IMR-90 (cell line): ENCODE results near the gene C5orf15.

Experiments
- BHLHE40 ChIP-seq: fragments of 150-350 bp; IDR thresholded peaks from 2 replicates; pipeline ENCODE4 v1.6.1; 2016; ENCODE audit warnings: mild to moderate bottlenecking, low read depth, low read length
- CEBPB ChIP-seq: IDR thresholded peaks from 2 replicates; pipeline ENCODE4 v1.6.1; 2012; ENCODE audit warnings: low read depth, low read length, improper control_type of control experiment
- FOS ChIP-seq: fragments of 150-350 bp; IDR thresholded peaks from 2 replicates; pipeline ENCODE4 v1.6.1; 2016; ENCODE audit warnings: low read depth, low read length
- MAFK ChIP-seq: IDR thresholded peaks from 2 replicates; pipeline ENCODE4 v1.6.1; 2012; ENCODE audit warnings: low read depth, low read length, improper control_type of control experiment
- MAZ ChIP-seq: IDR thresholded peaks from 2 replicates; pipeline ENCODE4 v1.6.1; 2012; ENCODE audit warnings: low read depth, mild to moderate bottlenecking, low read length, improper control_type of control experiment, moderate library complexity, borderline replicate concordance
- MXI1 ChIP-seq: IDR thresholded peaks from 2 replicates; pipeline ENCODE4 v1.6.1; 2012; ENCODE audit warnings: low read depth, mild to moderate bottlenecking, low read length, moderate library complexity, borderline replicate concordance
- POLR2A ChIP-seq: IDR thresholded peaks from 2 replicates; pipeline ENCODE4 v1.6.1; 2012; ENCODE audit warnings: mild to moderate bottlenecking, low read depth, low read length
- RAD21 ChIP-seq: IDR thresholded peaks from 2 replicates; pipeline ENCODE4 v1.6.1; 2012; ENCODE audit warnings: low read length, improper control_type of control experiment
- RFX5 ChIP-seq: IDR thresholded peaks from 2 replicates; pipeline ENCODE4 v1.8.0; 2012; ENCODE audit warnings: low read depth, mild to moderate bottlenecking, low read length, moderate library complexity
- SMC3 ChIP-seq: fragments of 150-350 bp; IDR thresholded peaks from 2 replicates; pipeline ENCODE4 v1.6.1; 2016; ENCODE audit warnings: low read depth, mild to moderate bottlenecking, antibody characterized with exemption, low read length, moderate library complexity
- TF ChIP-seq, protein P1 (sequence below): conservative IDR thresholded peaks from 2 replicates; pipeline ENCODE4 v1.5.1; 2012; ENCODE audit warnings: mild to moderate bottlenecking, low read depth, low read length, improper control_type of control experiment
- TF ChIP-seq, protein P2 (sequence below): fragments of 150-350 bp; IDR thresholded peaks from 2 replicates; pipeline ENCODE4 v1.6.1; 2016; ENCODE audit warnings: low read depth, mild to moderate bottlenecking, low read length, moderate library complexity, borderline replicate concordance

GRCh38 chr5:134004626-134005416, 36.4 kb upstream of the C5orf15 start, which contains the start of gene VDAC1:
- no peak; the same call in 1 of the 2 replicates for TF ChIP-seq FOS
- TF ChIP-seq, protein P1, sequence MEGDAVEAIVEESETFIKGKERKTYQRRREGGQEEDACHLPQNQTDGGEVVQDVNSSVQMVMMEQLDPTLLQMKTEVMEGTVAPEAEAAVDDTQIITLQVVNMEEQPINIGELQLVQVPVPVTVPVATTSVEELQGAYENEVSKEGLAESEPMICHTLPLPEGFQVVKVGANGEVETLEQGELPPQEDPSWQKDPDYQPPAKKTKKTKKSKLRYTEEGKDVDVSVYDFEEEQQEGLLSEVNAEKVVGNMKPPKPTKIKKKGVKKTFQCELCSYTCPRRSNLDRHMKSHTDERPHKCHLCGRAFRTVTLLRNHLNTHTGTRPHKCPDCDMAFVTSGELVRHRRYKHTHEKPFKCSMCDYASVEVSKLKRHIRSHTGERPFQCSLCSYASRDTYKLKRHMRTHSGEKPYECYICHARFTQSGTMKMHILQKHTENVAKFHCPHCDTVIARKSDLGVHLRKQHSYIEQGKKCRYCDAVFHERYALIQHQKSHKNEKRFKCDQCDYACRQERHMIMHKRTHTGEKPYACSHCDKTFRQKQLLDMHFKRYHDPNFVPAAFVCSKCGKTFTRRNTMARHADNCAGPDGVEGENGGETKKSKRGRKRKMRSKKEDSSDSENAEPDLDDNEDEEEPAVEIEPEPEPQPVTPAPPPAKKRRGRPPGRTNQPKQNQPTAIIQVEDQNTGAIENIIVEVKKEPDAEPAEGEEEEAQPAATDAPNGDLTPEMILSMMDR: no peak
- TF ChIP-seq RFX5: no peak
- TF ChIP-seq POLR2A: peak; percentile 57
- TF ChIP-seq CEBPB: no peak
- TF ChIP-seq BHLHE40: peak; percentile 73
- no peak; the same call in 1 of the 2 replicates for TF ChIP-seq MXI1
- TF ChIP-seq SMC3: no peak
- TF ChIP-seq MAFK: no peak
- peak; percentile 61; the same call in 1 of the 2 replicates for TF ChIP-seq MAZ
- TF ChIP-seq RAD21: no peak
- TF ChIP-seq, protein P2, sequence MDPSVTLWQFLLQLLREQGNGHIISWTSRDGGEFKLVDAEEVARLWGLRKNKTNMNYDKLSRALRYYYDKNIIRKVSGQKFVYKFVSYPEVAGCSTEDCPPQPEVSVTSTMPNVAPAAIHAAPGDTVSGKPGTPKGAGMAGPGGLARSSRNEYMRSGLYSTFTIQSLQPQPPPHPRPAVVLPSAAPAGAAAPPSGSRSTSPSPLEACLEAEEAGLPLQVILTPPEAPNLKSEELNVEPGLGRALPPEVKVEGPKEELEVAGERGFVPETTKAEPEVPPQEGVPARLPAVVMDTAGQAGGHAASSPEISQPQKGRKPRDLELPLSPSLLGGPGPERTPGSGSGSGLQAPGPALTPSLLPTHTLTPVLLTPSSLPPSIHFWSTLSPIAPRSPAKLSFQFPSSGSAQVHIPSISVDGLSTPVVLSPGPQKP: no peak
